LNCaP clone FGC (cell line): ENCODE data around the gene OTUD5.

Experiments
- DNase-seq: peaks from one replicate; pipeline ENCODE4 v3.0.0-alpha.2; 2011; ENCODE audit warnings: low read depth
- H3K4me3 ChIP-seq: 2 replicates; pipeline ENCODE4 v1.5.1; 2011; ENCODE audit warnings: mild to moderate bottlenecking, low read depth, low read length, control low read depth
- CTCF ChIP-seq: IDR thresholded peaks from 2 replicates; pipeline ENCODE4 v1.5.1; 2012; ENCODE audit warnings: mild to moderate bottlenecking; ENCODE audit not compliant: control insufficient read depth, insufficient read depth; ENCODE audit errors: extremely low read depth

The OTUD5 gene

DNA sequence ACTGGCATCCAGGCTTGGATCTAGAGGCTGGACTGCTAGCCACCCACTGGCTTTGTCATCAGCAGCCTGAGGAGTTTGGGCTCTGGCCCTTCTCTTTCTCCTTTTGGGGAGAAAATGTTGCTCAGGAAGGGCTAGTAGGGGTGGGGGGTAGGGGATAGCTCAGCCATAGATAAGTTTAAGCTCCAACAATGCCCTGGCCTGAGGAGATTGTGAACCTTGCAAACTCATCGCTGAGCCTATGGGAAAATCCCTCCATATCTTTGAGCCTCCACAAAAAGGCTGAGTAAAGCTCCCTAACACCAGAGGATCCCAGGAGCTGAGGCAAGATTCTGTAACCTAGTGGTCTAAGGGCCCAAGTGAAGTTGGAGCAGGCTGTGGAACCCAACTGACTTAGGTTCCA is 8.8 kb downstream of the OTUD5 start:
- H3K4me3 ChIP-seq, result no peak overlapping the region
- no peak for TF ChIP-seq CTCF
- no peak for DNase-seq

- TF ChIP-seq CTCF, result peak; percentile 78
- no peak for DNase-seq
- no peak overlapping the region for H3K4me3 ChIP-seq
Observed at GRCh38 chrX:48945517-48946348, 11.7 kb downstream of the OTUD5 start.

GRCh38 chrX:48942895-48943294 is 14.5 kb downstream of the OTUD5 start:
- no peak overlapping the region for H3K4me3 ChIP-seq
- DNase-seq, result no peak
- no peak for TF ChIP-seq CTCF

- no peak overlapping the region for H3K4me3 ChIP-seq
- DNase-seq, result no peak
- no peak for TF ChIP-seq CTCF
Observed at GRCh38 chrX:48940404-48940955, 16.9 kb downstream of the OTUD5 start.

GRCh38 chrX:48939524-48940228 is 17.7 kb downstream of the OTUD5 start:
- DNase-seq, result no peak
- TF ChIP-seq CTCF, result no peak
- H3K4me3 ChIP-seq, result no peak overlapping the region

DNA sequence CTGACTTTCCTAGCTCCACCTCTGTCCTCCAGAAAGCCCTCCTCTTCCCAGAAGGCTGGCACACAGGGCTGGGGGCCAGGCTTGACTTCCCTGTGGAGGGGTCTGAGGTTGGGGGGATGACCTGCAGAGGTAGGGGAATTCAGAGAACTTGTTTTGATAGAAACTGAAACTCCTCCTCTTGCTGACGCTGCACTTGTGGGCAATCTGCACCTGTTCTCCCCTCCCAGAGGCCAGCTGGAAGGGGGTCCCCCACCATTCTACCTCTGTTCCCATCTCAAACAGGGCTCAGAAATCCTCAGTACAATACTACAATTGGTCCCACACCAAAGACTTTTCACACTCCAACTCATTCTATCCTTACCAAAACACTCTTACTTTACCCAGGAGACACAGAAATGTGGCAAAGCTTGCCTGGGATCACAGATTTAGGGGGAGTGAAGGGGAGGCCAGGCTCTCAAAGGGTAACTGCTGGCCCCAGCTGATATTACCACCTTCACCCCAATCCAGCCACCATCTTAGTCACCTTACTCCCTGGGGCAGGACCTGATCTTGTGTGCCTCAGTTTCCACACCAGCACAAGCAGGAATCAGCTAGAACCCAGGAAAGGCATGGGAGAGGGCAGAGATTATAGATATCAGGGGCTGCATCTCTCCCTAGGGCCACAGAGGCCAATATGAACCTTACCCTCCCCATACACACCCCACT is 18.5 kb downstream of the OTUD5 start:
- TF ChIP-seq CTCF, result no peak
- H3K4me3 ChIP-seq, result no peak overlapping the region
- no peak for DNase-seq
